Upper lobe of left lung (tissue), 4 donors: ENCODE data around the gene PAGE2.

Experiments
- EP300 ChIP-seq, 4 donors: sonication (generic); formaldehyde crosslinking; IDR thresholded peaks; one replicate each; pipeline ENCODE4 v1.5.1; 2017; ENCODE audit warnings: antibody characterized with exemption in 4 of 4, control low read depth in 2 of 4
- TF ChIP-seq, protein P1 (sequence below), 6 experiments: fragments of 450-650 bp in 4 of 6; fragments of 200-600 bp in 2 of 6; sonication (generic) in 2 of 6; IDR thresholded peaks; one replicate each; pipeline ENCODE4 v1.5.1; 2016 to 2019; ENCODE audit warnings: antibody characterized with exemption in 6 of 6

DNA sequence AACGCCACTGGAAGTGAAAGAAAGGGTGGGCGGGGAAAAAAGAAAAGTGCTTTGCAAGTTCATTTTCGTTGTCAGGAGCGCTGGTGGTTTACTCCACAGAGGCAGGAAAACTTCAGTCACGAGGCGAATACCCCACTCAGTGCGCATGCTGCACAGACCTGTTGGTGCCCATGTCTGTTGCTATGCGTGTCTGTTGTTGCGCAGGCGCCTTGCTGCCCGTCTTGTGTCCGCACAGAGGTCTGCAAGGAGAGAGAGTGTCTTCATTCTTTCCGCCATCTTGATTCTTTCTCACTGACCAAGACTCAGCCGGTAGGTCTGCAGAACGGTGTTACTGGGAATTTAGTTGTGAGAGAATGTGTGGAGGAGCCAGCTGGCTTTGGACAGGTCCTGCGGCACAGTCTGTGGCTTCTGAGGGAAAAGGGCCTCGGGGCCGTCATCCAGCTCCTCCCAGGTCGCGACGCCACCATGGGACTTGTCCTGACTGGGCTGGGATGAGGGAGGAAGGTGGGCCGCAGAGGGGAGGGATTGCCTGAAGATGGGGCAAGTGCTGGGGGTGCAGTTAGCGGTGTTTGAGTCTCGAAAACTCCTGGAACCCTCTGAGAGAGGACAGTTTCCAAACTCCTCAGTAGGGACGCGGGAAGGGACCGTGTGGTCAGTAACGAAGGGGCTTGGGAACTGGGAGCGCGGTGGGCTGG, at the start of gene PAGE2:
- TF ChIP-seq EP300 (IDR thresholded peaks at IDR 0.05): no peak
- TF ChIP-seq, protein P1, sequence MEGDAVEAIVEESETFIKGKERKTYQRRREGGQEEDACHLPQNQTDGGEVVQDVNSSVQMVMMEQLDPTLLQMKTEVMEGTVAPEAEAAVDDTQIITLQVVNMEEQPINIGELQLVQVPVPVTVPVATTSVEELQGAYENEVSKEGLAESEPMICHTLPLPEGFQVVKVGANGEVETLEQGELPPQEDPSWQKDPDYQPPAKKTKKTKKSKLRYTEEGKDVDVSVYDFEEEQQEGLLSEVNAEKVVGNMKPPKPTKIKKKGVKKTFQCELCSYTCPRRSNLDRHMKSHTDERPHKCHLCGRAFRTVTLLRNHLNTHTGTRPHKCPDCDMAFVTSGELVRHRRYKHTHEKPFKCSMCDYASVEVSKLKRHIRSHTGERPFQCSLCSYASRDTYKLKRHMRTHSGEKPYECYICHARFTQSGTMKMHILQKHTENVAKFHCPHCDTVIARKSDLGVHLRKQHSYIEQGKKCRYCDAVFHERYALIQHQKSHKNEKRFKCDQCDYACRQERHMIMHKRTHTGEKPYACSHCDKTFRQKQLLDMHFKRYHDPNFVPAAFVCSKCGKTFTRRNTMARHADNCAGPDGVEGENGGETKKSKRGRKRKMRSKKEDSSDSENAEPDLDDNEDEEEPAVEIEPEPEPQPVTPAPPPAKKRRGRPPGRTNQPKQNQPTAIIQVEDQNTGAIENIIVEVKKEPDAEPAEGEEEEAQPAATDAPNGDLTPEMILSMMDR (IDR thresholded peaks at IDR 0.05): no peak
